ENCODE data around the gene BSND. TPM values are rescaled to one million over a fixed set of nuclear protein-coding genes. Genes with fewer than 3 reads are reported as not detected.
A peak's percentile ranks its signal among the peaks of the same experiment; 100 is the strongest.

BSND gene
- total and polyA plus RNA-seq, 2 experiments from 2014 or later, result not detected

GRCh38 chr1:55040083-55040932, 41.6 kb downstream of the BSND start:
- no peak for TF ChIP-seq CTCF (IDR thresholded peaks at IDR 0.05; ENCODE audit: low read depth, low read length)
- peaks cover 56% of the 10 kb centered on the region for H3K27me3 ChIP-seq
- H3K4me3 ChIP-seq, result peak overlapping the region; percentile 7
- H3K4me1 ChIP-seq (ENCODE audit: low read depth), result no peaks in the 10 kb centered on the region
- no peaks in the 10 kb centered on the region for H3K36me3 ChIP-seq
- H3K27ac ChIP-seq, result no peak overlapping the region
- DNase-seq (ENCODE audit: low read depth in 1 of 2, low spot score in 1 of 2), result no peak
- no peaks in the 10 kb centered on the region for H3K9me3 ChIP-seq (ENCODE audit: low read depth)

GRCh38 chr1:55040933-55041494, 42.3 kb downstream of the BSND start:
- no peak for TF ChIP-seq CTCF (IDR thresholded peaks at IDR 0.05; ENCODE audit: low read depth, low read length)
- no peak overlapping the region for H3K4me3 ChIP-seq
- no peak for DNase-seq (ENCODE audit: low read depth in 1 of 2, low spot score in 1 of 2)
- H3K9me3 ChIP-seq (ENCODE audit: low read depth), result no peaks in the 10 kb centered on the region
- no peaks in the 10 kb centered on the region for H3K36me3 ChIP-seq
- no peaks in the 10 kb centered on the region for H3K4me1 ChIP-seq (ENCODE audit: low read depth)
- H3K27ac ChIP-seq, result no peak overlapping the region
- peaks cover 56% of the 10 kb centered on the region for H3K27me3 ChIP-seq

- Histone ChIP-seq H3K4me1 (ENCODE audit: low read depth) (no peaks in the 10 kb centered on the region), H3K27ac (no peak overlapping the region), H3K27me3 (peaks cover 56% of the 10 kb centered on the region), H3K9me3 (ENCODE audit: low read depth) (no peaks in the 10 kb centered on the region), H3K4me3 (no peak overlapping the region), H3K36me3 (no peaks in the 10 kb centered on the region)
- TF ChIP-seq CTCF (IDR thresholded peaks at IDR 0.05; ENCODE audit: low read depth, low read length), result no peak
- DNase-seq (ENCODE audit: low read depth in 1 of 2, low spot score in 1 of 2), result no peak
Measured at GRCh38 chr1:55041613-55042012, 42.9 kb downstream of the BSND start.

GRCh38 chr1:55043011-55043410, 44.3 kb downstream of the BSND start:
- H3K9me3 ChIP-seq (ENCODE audit: low read depth), result no peaks in the 10 kb centered on the region
- no peak overlapping the region for H3K27ac ChIP-seq
- H3K4me3 ChIP-seq, result no peak overlapping the region
- H3K27me3 ChIP-seq, result peaks cover 46% of the 10 kb centered on the region
- TF ChIP-seq CTCF (IDR thresholded peaks at IDR 0.05; ENCODE audit: low read depth, low read length), result no peak
- no peaks in the 10 kb centered on the region for H3K4me1 ChIP-seq (ENCODE audit: low read depth)
- DNase-seq (ENCODE audit: low read depth in 1 of 2, low spot score in 1 of 2), result no peak
- H3K36me3 ChIP-seq, result no peaks in the 10 kb centered on the region

- TF ChIP-seq CTCF (IDR thresholded peaks at IDR 0.05; ENCODE audit: low read depth, low read length), result no peak
- Histone ChIP-seq H3K36me3 (no peaks in the 10 kb centered on the region), H3K27me3 (peaks cover 39% of the 10 kb centered on the region), H3K9me3 (ENCODE audit: low read depth) (no peaks in the 10 kb centered on the region), H3K4me3 (no peak overlapping the region), H3K27ac (no peak overlapping the region), H3K4me1 (ENCODE audit: low read depth) (no peaks in the 10 kb centered on the region)
- no peak for DNase-seq (ENCODE audit: low read depth in 1 of 2, low spot score in 1 of 2)
Measured at GRCh38 chr1:55043726-55044125, 45.0 kb downstream of the BSND start.
